Right atrium auricular region (tissue), 2 donors: ENCODE data around the gene GDNF. TPM values are rescaled to one million over a fixed set of nuclear protein-coding genes. Genes with fewer than 3 reads are reported as not detected.

Experiments used
- DNase-seq: peaks from one replicate; pipeline ENCODE4 v3.0.0-alpha.2; 2019; ENCODE audit warnings: low spot score
- H3K27ac ChIP-seq, 2 donors: fragments of 200-600 bp; sonication (generic); 1 replicate in 1 of 2; 2 replicates in 1 of 2; pipeline ENCODE4 v1.5.1; 2016 to 2019
- H3K27me3 ChIP-seq, 2 donors: fragments of 200-600 bp; sonication (generic); one replicate each; pipeline versions ENCODE4 v1.5.1 to v1.6.0; 2017 to 2019
- H3K36me3 ChIP-seq: fragments of 200-600 bp; sonication (generic); one replicate; pipeline ENCODE4 v1.5.1; 2016
- H3K4me1 ChIP-seq, 2 donors: fragments of 200-600 bp; sonication (generic); one replicate each; pipeline versions ENCODE4 v1.5.1 to v1.6.0; 2017 to 2019
- H3K4me3 ChIP-seq, 2 donors: fragments of 200-600 bp; sonication (generic); 1 replicate in 1 of 2; 2 replicates in 1 of 2; pipeline ENCODE4 v1.5.1; 2017 to 2019; ENCODE audit warnings: mild to moderate bottlenecking in 1 of 2, moderate library complexity in 1 of 2
- H3K9me3 ChIP-seq, 2 donors: fragments of 200-600 bp; sonication (generic); one replicate each; pipeline ENCODE4 v1.5.1; 2019
- total RNA-seq, 2 donors: library from RNA; depleted of rRNA; stranded (reverse); fragments of >200 nt; gene quantifications; one replicate each; pipeline ENCODE4 v1.1.0, GENCODE V29; 2016
- TF ChIP-seq, protein P1 (sequence below), 2 donors: fragments of 200-600 bp; sonication (generic); IDR thresholded peaks; one replicate each; pipeline ENCODE4 v1.5.1; 2019; ENCODE audit warnings: antibody characterized with exemption in 2 of 2

GDNF gene
- total RNA-seq, 2 donors from 2014 or later = 0.19 to 0.31 TPM

DNA sequence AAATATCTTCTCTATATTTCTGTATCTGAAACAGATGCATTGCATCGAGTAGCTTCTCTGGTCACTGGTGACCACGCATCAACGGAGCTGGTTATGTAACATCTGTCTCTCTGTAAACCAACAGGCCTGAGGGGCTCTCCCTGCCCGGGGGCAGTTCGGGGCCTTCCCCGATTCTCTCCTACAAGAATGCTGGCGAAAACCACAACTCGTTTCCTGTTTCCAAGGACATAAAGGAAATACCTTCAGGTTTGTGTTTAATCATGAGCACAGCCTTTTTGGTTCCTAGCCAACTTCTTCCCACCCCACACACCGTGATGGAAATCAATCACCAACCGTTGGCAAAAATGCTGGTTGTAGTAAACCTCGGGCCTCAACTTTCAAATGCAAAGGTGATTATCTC, 25.1 kb downstream of the GDNF start:
- Histone ChIP-seq H3K4me3 (no peak overlapping the region), H3K27me3 (no peaks in the 10 kb centered on the region), H3K9me3 (no peaks in the 10 kb centered on the region), H3K36me3 (no peaks in the 10 kb centered on the region), H3K27ac (no peak overlapping the region), H3K4me1 (no peaks in the 10 kb centered on the region)
- TF ChIP-seq, protein P1, sequence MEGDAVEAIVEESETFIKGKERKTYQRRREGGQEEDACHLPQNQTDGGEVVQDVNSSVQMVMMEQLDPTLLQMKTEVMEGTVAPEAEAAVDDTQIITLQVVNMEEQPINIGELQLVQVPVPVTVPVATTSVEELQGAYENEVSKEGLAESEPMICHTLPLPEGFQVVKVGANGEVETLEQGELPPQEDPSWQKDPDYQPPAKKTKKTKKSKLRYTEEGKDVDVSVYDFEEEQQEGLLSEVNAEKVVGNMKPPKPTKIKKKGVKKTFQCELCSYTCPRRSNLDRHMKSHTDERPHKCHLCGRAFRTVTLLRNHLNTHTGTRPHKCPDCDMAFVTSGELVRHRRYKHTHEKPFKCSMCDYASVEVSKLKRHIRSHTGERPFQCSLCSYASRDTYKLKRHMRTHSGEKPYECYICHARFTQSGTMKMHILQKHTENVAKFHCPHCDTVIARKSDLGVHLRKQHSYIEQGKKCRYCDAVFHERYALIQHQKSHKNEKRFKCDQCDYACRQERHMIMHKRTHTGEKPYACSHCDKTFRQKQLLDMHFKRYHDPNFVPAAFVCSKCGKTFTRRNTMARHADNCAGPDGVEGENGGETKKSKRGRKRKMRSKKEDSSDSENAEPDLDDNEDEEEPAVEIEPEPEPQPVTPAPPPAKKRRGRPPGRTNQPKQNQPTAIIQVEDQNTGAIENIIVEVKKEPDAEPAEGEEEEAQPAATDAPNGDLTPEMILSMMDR (IDR thresholded peaks at IDR 0.05) = no peak
- no peak for DNase-seq

DNA sequence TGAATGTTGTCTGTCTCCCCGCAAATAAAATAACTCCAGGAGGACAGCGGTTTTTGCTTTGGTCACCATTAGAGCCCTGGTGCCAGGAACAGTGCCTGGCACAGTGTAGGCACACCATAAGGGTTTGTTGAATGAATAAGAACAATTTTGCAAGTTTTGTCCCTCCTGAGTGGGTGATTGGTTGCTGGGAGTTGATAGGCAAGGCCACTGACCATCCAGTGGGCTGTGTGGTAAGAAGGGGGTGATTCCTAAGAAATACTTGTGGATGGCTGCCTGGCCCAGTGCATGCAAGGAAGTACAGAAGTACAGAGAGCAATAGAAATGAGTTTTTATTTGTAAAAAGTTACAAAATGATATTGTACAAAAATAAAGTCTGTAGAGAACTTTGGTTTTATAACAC, 27.5 kb downstream of the GDNF start:
- no peaks in the 10 kb centered on the region for H3K9me3 ChIP-seq
- no peak for DNase-seq
- H3K27me3 ChIP-seq = no peaks in the 10 kb centered on the region
- TF ChIP-seq, protein P1 (IDR thresholded peaks at IDR 0.05) = no peak
- no peaks in the 10 kb centered on the region for H3K4me1 ChIP-seq
- H3K4me3 ChIP-seq = no peak overlapping the region
- H3K36me3 ChIP-seq = no peaks in the 10 kb centered on the region
- H3K27ac ChIP-seq = no peak overlapping the region

DNA sequence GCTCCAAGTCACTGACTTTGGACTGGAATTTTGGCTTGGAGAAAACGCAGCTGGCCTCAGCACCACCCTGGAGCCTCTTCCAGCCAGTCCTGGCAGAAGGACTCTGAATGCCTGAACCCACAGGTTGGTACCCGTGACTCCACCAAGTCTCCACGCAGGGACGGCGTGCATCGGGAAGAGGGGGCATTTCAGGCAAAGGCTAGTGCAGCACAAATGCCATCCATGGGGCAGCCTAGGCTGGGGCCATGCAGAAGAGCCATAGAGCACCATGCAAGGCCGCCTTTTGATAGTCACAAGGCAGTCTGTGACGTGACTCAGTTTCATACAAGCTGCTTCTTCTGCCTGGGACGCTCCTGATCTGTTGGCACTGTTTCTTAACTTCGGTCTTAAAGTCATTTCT, 28.0 kb downstream of the GDNF start:
- H3K36me3 ChIP-seq = no peaks in the 10 kb centered on the region
- DNase-seq = no peak
- TF ChIP-seq, protein P1 (IDR thresholded peaks at IDR 0.05) = no peak
- H3K27ac ChIP-seq = no peak overlapping the region
- no peaks in the 10 kb centered on the region for H3K9me3 ChIP-seq
- no peak overlapping the region for H3K4me3 ChIP-seq
- H3K4me1 ChIP-seq = no peaks in the 10 kb centered on the region
- no peaks in the 10 kb centered on the region for H3K27me3 ChIP-seq

DNA sequence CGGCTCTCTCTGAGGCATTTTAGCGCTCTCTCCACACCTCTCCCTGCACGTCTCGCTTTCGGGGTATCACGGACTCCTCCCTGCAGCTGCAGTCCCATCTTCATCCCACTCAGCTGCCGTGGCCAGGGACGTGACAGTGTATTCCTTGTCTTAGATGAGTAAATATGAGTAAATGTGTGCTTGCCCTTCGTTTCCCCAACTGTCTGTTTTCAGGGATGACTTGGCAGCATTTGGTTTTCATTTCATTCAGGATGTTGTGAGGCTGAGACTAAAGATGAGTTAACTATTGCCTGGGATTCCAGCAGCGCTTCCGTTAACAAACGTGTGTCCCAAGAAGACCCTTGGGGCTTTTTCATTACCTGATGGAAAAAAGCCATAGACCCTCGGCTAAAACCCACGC, 29.5 kb downstream of the GDNF start:
- no peak overlapping the region for H3K27ac ChIP-seq

DNA sequence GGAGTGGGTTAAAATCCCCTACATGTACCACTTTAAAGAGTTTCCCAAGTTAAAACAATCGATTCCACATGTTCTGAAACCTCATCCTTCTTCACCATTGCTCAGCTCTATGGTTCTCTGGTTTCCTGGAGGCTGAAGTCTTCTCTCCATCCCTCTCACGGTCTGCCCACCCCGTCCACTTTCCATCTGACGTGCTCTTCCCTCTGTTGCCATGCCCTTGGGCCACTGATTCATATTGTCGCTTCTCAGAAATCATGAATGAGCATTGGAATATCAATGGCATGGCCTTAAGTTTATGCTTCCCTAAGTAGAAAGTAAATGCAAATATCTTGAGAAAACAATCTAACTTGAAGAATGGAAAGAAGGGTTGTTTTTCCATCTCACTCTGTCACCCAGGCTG, 30.9 kb downstream of the GDNF start:
- no peak for DNase-seq

More for the DNA sequence above, 29.5 kb downstream of the GDNF start:
- Histone ChIP-seq H3K4me1 (no peaks in the 10 kb centered on the region), H3K9me3 (no peaks in the 10 kb centered on the region), H3K36me3 (no peaks in the 10 kb centered on the region), H3K4me3 (no peak overlapping the region), H3K27me3 (no peaks in the 10 kb centered on the region)
- TF ChIP-seq, protein P1 (IDR thresholded peaks at IDR 0.05) = no peak
- no peak for DNase-seq

More for the DNA sequence above, 30.9 kb downstream of the GDNF start:
- no peaks in the 10 kb centered on the region for H3K4me1 ChIP-seq
- H3K9me3 ChIP-seq = no peaks in the 10 kb centered on the region
- H3K27me3 ChIP-seq = no peaks in the 10 kb centered on the region
- H3K4me3 ChIP-seq = no peak overlapping the region
- no peak overlapping the region for H3K27ac ChIP-seq
- no peaks in the 10 kb centered on the region for H3K36me3 ChIP-seq
- TF ChIP-seq, protein P1 (IDR thresholded peaks at IDR 0.05) = no peak
